K562 (cell line): ENCODE data around the gene ZNF853. TPM values are rescaled to one million over a fixed set of nuclear protein-coding genes. Genes with fewer than 3 reads are reported as not detected.

Experiments used
- ATAC-seq: fragments of 200-7000 bp; cut with Tn5 transposase; 3 replicates; pipeline ENCODE4 v1.9.1; 2020; ENCODE audit warnings: moderate library complexity
- BruUV-seq: library from RNA; stranded (reverse); fragments of 400-500 nt; replicated peaks from 2 replicates; lab custom pipeline; 2021; lab: Mats Ljungman, UMichigan
- CTCF ChIA-PET: fragments of 300-600 bp; formaldehyde crosslinking; extraction: SDS; loops from one replicate; lab custom pipeline; 2021; ENCODE audit warnings: low intra/inter-chr PET ratio; lab: Yijun Ruan, JAX
- POLR2A ChIA-PET: fragments of 300-600, 350-650 bp; sonication (Branson Sonifier 250); formaldehyde crosslinking; extraction: SDS; loops from one replicate; lab custom pipeline; 2021; ENCODE audit warnings: antibody characterized with exemption, inconsistent platforms; lab: Yijun Ruan, JAX
- DNase-seq, 4 experiments: peaks; one replicate each; pipeline versions ENCODE4 v3.0.0 to v3.0.0-alpha.2; 2011 to 2018; ENCODE audit warnings: low spot score in 3 of 4, mixed read lengths in 3 of 4; ENCODE audit errors: extremely low read depth in 1 of 4
- FAIRE-seq: peaks from 2 replicates; lab custom pipeline; 2011; peaks lifted over from hg19 to GRCh38; lab: Jason Lieb, UNC
- H2AFZ ChIP-seq: 2 replicates; pipeline ENCODE4 v1.6.0; 2011; ENCODE audit warnings: low read depth, low read length, control low read depth, inconsistent platforms
- H3K27ac ChIP-seq: fragments of 200-600 bp; 3 replicates; pipeline ENCODE4 v1.8.0; 2011; ENCODE audit warnings: low read depth, mild to moderate bottlenecking, control low read depth, inconsistent platforms, low read length, moderate library complexity, mixed read lengths; ENCODE audit errors: extremely low read depth
- H3K27me3 ChIP-seq, 2 experiments: fragments of 300-600 bp in 1 of 2; 2 replicates in 1 of 2; 3 replicates in 1 of 2; pipeline versions ENCODE4 v1.6.0 to v1.8.0; 2011; ENCODE audit warnings: inconsistent platforms in 2 of 2, low read length in 2 of 2, mild to moderate bottlenecking in 1 of 2, mixed read lengths in 1 of 2, moderate library complexity in 1 of 2; ENCODE audit not compliant: control insufficient read depth in 2 of 2, insufficient read depth in 2 of 2
- H3K36me3 ChIP-seq: fragments of 300-600 bp; 3 replicates; pipeline ENCODE4 v1.8.0; 2011; ENCODE audit warnings: mild to moderate bottlenecking, low read length, inconsistent platforms; ENCODE audit not compliant: control insufficient read depth, insufficient read depth
- H3K4me1 ChIP-seq, 2 experiments: fragments of 200-600 bp in 1 of 2; replicated peaks in 1 of 2; 2 replicates in 1 of 2; 3 replicates in 1 of 2; pipeline versions ENCODE4 v1.5.1 to v1.8.0; 2011; ENCODE audit warnings: inconsistent platforms in 2 of 2, low read length in 2 of 2, mild to moderate bottlenecking in 1 of 2, mixed read lengths in 1 of 2, moderate library complexity in 1 of 2; ENCODE audit not compliant: control insufficient read depth in 2 of 2, insufficient read depth in 2 of 2
- H3K4me2 ChIP-seq: 2 replicates; pipeline ENCODE4 v1.6.1; 2011; ENCODE audit warnings: low read length, control low read depth, inconsistent platforms, mixed read lengths; ENCODE audit not compliant: insufficient read depth
- H3K4me3 ChIP-seq: fragments of 200-600 bp; sonication (generic), shearing (Covaris generic); 2 replicates; pipeline ENCODE4 v1.5.1; 2016; ENCODE audit warnings: control low read depth, inconsistent platforms
- H3K79me2 ChIP-seq: fragments of 200-600 bp; 3 replicates; pipeline ENCODE4 v1.8.0; 2011; ENCODE audit warnings: low read length, inconsistent platforms; ENCODE audit not compliant: control insufficient read depth, insufficient read depth
- H3K9ac ChIP-seq, 2 experiments: 2 replicates each; pipeline versions ENCODE4 v1.6.0 to v1.6.1; 2011; ENCODE audit warnings: low read depth in 2 of 2, low read length in 2 of 2, control low read depth in 1 of 2, inconsistent platforms in 1 of 2, mild to moderate bottlenecking in 1 of 2, mixed read lengths in 1 of 2; ENCODE audit not compliant: insufficient read depth in 1 of 2
- H3K9me1 ChIP-seq: one replicate; pipeline ENCODE4 v1.6.0; 2011; ENCODE audit warnings: inconsistent platforms, mild to moderate bottlenecking, low read length, moderate library complexity; ENCODE audit not compliant: control insufficient read depth, insufficient read depth
- H3K9me3 ChIP-seq: replicated peaks from 2 replicates; pipeline ENCODE4 v1.5.1; 2011; ENCODE audit warnings: low read depth, low read length, inconsistent platforms; ENCODE audit not compliant: control insufficient read depth, insufficient read depth
- H4K20me1 ChIP-seq: replicated peaks from 2 replicates; pipeline ENCODE4 v1.6.1; 2011; ENCODE audit warnings: low read length, inconsistent platforms, mixed read lengths; ENCODE audit not compliant: control insufficient read depth, insufficient read depth
- NR3C1 ChIP-seq: sonication (generic); formaldehyde crosslinking; IDR thresholded peaks from 2 replicates; pipeline ENCODE4 v1.8.1; 2022; ENCODE audit warnings: missing genetic modification reagents
- RBM17 ChIP-seq: fragments of 200-400 bp; formaldehyde crosslinking; IDR thresholded peaks from 2 replicates; pipeline ENCODE4 v1.6.1; 2017; ENCODE audit warnings: low read depth, mild to moderate bottlenecking, low read length, borderline replicate concordance
- ZC3H4 ChIP-seq: sonication (generic); formaldehyde crosslinking; IDR thresholded peaks from 2 replicates; pipeline ENCODE4 v1.9.0; 2021; ENCODE audit warnings: missing genetic modification reagents, borderline replicate concordance
- ZC3H8 ChIP-seq: fragments of 450-650 bp; IDR thresholded peaks from 2 replicates; pipeline ENCODE4 v1.6.1; 2017
- WGBS: fragments of 100-300 bp; shearing (Covaris generic); methylation state at CpG from one replicate; pipeline ENCODE4 v1.1.6; 2016; ENCODE audit warnings: low coverage, mixed read lengths; ENCODE audit not compliant: insufficient coverage; ENCODE audit errors: missing lambda C conversion rate; 5-methylcytosine and 5-hydroxymethylcytosine counted together
- in situ Hi-C: fragments of 300-500 bp; cut with MboI; formaldehyde crosslinking; loops from 4 replicates; pipeline ENCODE4 v1.15.0; 2018; ENCODE audit warnings: inconsistent platforms, mixed read lengths
- intact Hi-C: fragments of 100-400 bp; cut with micrococcal nuclease; formaldehyde crosslinking; loops from 2 replicates; pipeline ENCODE4 v1.14.2; 2022
- polyA plus RNA-seq, 8 experiments: library from polyadenylated mRNA; depleted of rRNA in 4 of 8; stranded (reverse) in 5 of 8; unstranded in 3 of 8; fragments of >200 nt; fragmentation: Nextera tagmentation in 2 of 8; fragmentation: Illumina TruSeq in 1 of 8; extraction: Ambion mirVana in 2 of 8; extraction: Trizol in 1 of 8; gene quantifications; 2 replicates each; pipeline versions ENCODE4 v1.2.1 to v1.2.3, GENCODE V29; 2011 to 2014; ENCODE audit warnings: inconsistent platforms in 1 of 8, missing spikeins in 1 of 8
- total RNA-seq, 7 experiments: library from RNA; depleted of rRNA in 6 of 7; stranded (reverse); fragments of >200 nt in 6 of 7; fragmentation: Illumina TruSeq in 2 of 7; extraction: Trizol in 2 of 7; gene quantifications; 2 replicates each; pipeline versions ENCODE4 v1.2.1 to v1.2.3, GENCODE V29; 2011 to 2021; ENCODE audit warnings: low replicate concordance in 1 of 7

Gene ZNF853
- total and polyA plus RNA-seq, 9 of the 15 experiments (the other 6 are each of a cell fraction or from before 2014, with no cell fraction given), result 0.03 TPM; not detected in 8

DNA sequence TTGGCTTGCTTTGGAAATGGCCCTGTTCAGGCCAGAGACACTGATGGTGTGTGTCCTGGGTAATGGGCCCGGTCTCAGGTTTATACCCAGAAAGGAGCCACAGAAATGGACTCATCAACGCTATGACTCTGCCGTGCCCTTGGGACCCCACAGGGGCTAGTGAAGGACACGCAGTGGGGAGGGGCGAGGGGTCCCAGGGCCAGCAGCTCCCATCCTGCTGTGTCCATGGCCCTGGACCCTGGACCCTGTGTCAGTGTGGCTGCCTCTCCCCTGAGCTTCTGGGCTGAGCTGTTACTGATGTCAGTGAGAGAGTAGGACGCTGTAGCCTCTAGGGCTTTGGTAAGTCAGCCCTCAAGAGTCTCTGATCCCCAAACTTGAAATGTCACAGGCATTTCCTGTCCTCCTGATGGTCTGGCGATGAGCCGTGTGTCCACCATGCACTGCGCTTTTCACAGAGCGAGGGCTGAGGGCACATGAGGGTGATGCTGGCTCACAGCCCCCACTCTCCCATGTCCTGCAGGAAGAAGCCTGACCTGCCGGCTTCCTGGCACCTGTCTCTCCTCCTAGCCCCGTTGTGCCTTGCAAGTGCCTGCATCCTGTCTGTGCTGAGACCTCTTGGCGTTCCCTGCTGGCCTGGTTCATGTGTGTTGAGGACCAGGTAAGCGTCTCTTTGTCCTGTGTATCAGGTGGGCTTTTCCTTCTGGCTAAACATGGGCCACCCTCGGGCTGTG is 26.1 kb downstream of the ZNF853 start:
- TF ChIP-seq ZC3H8, result no peak
- TF ChIP-seq NR3C1, result no peak
- no peak for TF ChIP-seq RBM17
- TF ChIP-seq ZC3H4 (CRISPR knock-in tag), result no peak
- 93% methylated on average over 14 of the region's 15 CpGs for WGBS
- BruUV-seq, result no TSS peak
- DNase-seq, result no peak
- Histone ChIP-seq H3K4me3 (no peak overlapping the region), H3K4me2 (no peak overlapping the region), H3K9me1 (peaks cover 2% of the 10 kb centered on the region), H3K9ac (peak overlapping the region in 1 of 2 experiments; percentile 67; a peak in 2 of 4 replicates), H3K36me3 (peaks cover 73% of the 10 kb centered on the region), H4K20me1 (no peaks in the 10 kb centered on the region), H3K9me3 (peaks cover 6% of the 10 kb centered on the region; the same call in 1 of the 2 replicates), H3K79me2 (peaks cover 56% of the 10 kb centered on the region), H3K27me3 (no peaks in the 10 kb centered on the region), H3K27ac (no peak overlapping the region; the same call in 2 of the 3 replicates), H3K4me1 (peaks cover 19 to 58% of the 10 kb centered on the region in 2 experiments; a peak in 4 of 5 replicates), H2AFZ (no peak overlapping the region)
- intact Hi-C loops (no loop called here), in situ Hi-C loops (no loop called here)
- no peak for FAIRE-seq
- CTCF ChIA-PET, result no interaction called here
- POLR2A ChIA-PET, result interaction anchor here (0.5 to 0.8 kb wide), 2 partner anchors 98 to 176 kb away, joined by 3 to 4 read pairs; no protein-coding TSS in a partner anchor
- ATAC-seq, result no peak
